Neural cell (in vitro differentiated cells): ENCODE measurements around the gene NAV1.

Experiments
- EP300 ChIP-seq: fragments of 450-650 bp; conservative IDR thresholded peaks from 2 replicates; pipeline ENCODE4 v1.6.1; 2014; ENCODE audit warnings: antibody characterized with exemption, mild to moderate bottlenecking, moderate library complexity; ENCODE audit not compliant: poor library complexity, severe bottlenecking
- EZH2 ChIP-seq: fragments of 200-600, 300-800 bp; shearing (Covaris generic), sonication (generic); IDR thresholded peaks from 2 replicates; pipeline ENCODE4 v1.6.1; 2014; ENCODE audit warnings: antibody characterized with exemption, low read length, borderline replicate concordance, mild to moderate bottlenecking; ENCODE audit not compliant: insufficient read depth, poor library complexity, severe bottlenecking
- POLR2AphosphoS5 ChIP-seq: IDR thresholded peaks from 2 replicates; pipeline ENCODE4 v1.6.1; 2012
- RAD21 ChIP-seq: fragments of 450-650 bp; conservative IDR thresholded peaks from 2 replicates; pipeline ENCODE4 v1.6.1; 2014; ENCODE audit warnings: antibody characterized with exemption, mild to moderate bottlenecking, moderate library complexity
- SMC3 ChIP-seq: fragments of 450-650 bp; conservative IDR thresholded peaks from 2 replicates; pipeline ENCODE4 v1.6.1; 2014; ENCODE audit warnings: antibody characterized with exemption, mild to moderate bottlenecking, moderate library complexity; ENCODE audit not compliant: poor library complexity
- TAF1 ChIP-seq: IDR thresholded peaks from 2 replicates; pipeline ENCODE4 v1.6.1; 2012; ENCODE audit warnings: low read depth
- TF ChIP-seq, protein P1 (sequence below): fragments of 450-650 bp; IDR thresholded peaks from 2 replicates; pipeline ENCODE4 v1.5.1; 2014; ENCODE audit warnings: antibody characterized with exemption, mild to moderate bottlenecking, moderate library complexity; ENCODE audit not compliant: poor library complexity, severe bottlenecking
- TF ChIP-seq, protein P2 (sequence below): IDR thresholded peaks from 2 replicates; pipeline ENCODE4 v1.6.1; 2012; ENCODE audit warnings: borderline replicate concordance

DNA sequence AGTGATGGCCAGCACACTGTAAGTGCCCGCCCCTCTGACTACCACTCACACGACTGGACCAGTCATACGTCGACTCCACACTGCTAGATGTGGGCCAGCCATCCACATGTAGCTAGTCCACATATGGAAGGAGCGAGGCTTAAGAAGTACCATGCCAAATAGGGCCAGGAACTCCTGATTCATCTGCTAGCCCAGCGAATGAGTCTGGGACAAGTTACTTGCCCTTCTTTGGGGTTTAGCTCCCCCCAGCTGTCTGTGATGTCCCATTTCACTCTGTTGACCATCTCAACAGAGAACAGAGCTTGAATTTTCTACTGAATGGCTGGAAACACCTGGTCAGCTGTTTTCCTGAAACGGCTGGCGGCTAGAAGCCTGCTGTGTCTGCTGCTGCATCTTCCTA lies 37.8 kb upstream of the NAV1 start:
- TF ChIP-seq, protein P1, sequence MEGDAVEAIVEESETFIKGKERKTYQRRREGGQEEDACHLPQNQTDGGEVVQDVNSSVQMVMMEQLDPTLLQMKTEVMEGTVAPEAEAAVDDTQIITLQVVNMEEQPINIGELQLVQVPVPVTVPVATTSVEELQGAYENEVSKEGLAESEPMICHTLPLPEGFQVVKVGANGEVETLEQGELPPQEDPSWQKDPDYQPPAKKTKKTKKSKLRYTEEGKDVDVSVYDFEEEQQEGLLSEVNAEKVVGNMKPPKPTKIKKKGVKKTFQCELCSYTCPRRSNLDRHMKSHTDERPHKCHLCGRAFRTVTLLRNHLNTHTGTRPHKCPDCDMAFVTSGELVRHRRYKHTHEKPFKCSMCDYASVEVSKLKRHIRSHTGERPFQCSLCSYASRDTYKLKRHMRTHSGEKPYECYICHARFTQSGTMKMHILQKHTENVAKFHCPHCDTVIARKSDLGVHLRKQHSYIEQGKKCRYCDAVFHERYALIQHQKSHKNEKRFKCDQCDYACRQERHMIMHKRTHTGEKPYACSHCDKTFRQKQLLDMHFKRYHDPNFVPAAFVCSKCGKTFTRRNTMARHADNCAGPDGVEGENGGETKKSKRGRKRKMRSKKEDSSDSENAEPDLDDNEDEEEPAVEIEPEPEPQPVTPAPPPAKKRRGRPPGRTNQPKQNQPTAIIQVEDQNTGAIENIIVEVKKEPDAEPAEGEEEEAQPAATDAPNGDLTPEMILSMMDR = no peak
- TF ChIP-seq POLR2AphosphoS5 = no peak
- TF ChIP-seq EP300 = no peak
- TF ChIP-seq RAD21 = no peak
- no peak for TF ChIP-seq EZH2
- TF ChIP-seq, protein P2, sequence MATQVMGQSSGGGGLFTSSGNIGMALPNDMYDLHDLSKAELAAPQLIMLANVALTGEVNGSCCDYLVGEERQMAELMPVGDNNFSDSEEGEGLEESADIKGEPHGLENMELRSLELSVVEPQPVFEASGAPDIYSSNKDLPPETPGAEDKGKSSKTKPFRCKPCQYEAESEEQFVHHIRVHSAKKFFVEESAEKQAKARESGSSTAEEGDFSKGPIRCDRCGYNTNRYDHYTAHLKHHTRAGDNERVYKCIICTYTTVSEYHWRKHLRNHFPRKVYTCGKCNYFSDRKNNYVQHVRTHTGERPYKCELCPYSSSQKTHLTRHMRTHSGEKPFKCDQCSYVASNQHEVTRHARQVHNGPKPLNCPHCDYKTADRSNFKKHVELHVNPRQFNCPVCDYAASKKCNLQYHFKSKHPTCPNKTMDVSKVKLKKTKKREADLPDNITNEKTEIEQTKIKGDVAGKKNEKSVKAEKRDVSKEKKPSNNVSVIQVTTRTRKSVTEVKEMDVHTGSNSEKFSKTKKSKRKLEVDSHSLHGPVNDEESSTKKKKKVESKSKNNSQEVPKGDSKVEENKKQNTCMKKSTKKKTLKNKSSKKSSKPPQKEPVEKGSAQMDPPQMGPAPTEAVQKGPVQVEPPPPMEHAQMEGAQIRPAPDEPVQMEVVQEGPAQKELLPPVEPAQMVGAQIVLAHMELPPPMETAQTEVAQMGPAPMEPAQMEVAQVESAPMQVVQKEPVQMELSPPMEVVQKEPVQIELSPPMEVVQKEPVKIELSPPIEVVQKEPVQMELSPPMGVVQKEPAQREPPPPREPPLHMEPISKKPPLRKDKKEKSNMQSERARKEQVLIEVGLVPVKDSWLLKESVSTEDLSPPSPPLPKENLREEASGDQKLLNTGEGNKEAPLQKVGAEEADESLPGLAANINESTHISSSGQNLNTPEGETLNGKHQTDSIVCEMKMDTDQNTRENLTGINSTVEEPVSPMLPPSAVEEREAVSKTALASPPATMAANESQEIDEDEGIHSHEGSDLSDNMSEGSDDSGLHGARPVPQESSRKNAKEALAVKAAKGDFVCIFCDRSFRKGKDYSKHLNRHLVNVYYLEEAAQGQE = no peak
- TF ChIP-seq TAF1 = no peak
- no peak for TF ChIP-seq SMC3
